Measurements from ENCODE around the gene GOLGA6L10.

DNA sequence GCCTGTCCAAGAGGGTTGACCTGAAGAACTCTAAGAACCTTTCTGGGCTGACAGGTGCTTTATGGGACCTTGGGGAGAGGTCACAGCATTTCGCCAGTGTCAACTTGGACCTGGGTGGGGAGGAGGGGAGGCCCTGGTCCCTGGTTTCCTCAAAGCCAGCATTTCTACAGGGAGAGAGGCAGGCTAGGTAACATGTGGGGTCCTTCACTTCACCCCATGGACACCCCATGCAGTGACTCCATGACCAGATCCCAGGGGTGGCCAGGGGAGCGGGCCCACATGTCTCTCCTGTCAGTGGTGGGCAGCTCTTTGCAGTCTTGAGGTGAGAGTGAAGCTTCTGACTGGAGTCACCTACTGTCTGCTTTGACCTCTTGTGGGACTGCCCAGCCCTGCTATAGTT lies 35.8 kb downstream of the GOLGA6L10 start:
- no peak for TF ChIP-seq CTCF (IDR thresholded peaks at IDR 0.05)
- TF ChIP-seq ZFX (IDR thresholded peaks at IDR 0.05; ENCODE audit: borderline replicate concordance) = no peak
